ENCODE data around the gene RELN. TPM values are rescaled to one million over a fixed set of nuclear protein-coding genes. Genes with fewer than 3 reads are reported as not detected.
A peak's percentile ranks its signal among the peaks of the same experiment; 100 is the strongest.

Gene RELN
- total RNA-seq, 1 experiment from 2014 or later, result 0.02 TPM

- peak; percentile 27 for DNase-seq (ENCODE audit: low spot score)
Measured at GRCh38 chr7:103718482-103719061, 270.9 kb downstream of the RELN start.

- no peak for DNase-seq (ENCODE audit: low spot score)
Measured at GRCh38 chr7:103717574-103717973, 271.9 kb downstream of the RELN start.

- DNase-seq (ENCODE audit: low spot score), result peak; percentile 35
Measured at GRCh38 chr7:103715376-103716120, 273.9 kb downstream of the RELN start.

GRCh38 chr7:103714376-103714927 is 275.0 kb downstream of the RELN start:
- DNase-seq (ENCODE audit: low spot score), result no peak

- DNase-seq (ENCODE audit: low spot score), result no peak
Measured at GRCh38 chr7:103712991-103713778, 276.3 kb downstream of the RELN start.

- no peak for DNase-seq (ENCODE audit: low spot score)
Measured at GRCh38 chr7:103711413-103711812, 278.0 kb downstream of the RELN start.

- DNase-seq (ENCODE audit: low spot score), result no peak
Measured at GRCh38 chr7:103710247-103710646, 279.2 kb downstream of the RELN start.

GRCh38 chr7:103706805-103707204 is 282.7 kb downstream of the RELN start:
- no peak for DNase-seq (ENCODE audit: low spot score)

GRCh38 chr7:103705542-103705941 is 283.9 kb downstream of the RELN start:
- DNase-seq (ENCODE audit: low spot score), result no peak

GRCh38 chr7:103704701-103705100 is 284.8 kb downstream of the RELN start:
- DNase-seq (ENCODE audit: low spot score), result no peak

- DNase-seq (ENCODE audit: low spot score), result no peak
Measured at GRCh38 chr7:103702982-103703381, 286.5 kb downstream of the RELN start.

- DNase-seq (ENCODE audit: low spot score), result no peak
Measured at GRCh38 chr7:103702454-103702853, 287.0 kb downstream of the RELN start.

- no peak for DNase-seq (ENCODE audit: low spot score)
Measured at GRCh38 chr7:103699032-103699431, 290.4 kb downstream of the RELN start.

- no peak for DNase-seq (ENCODE audit: low spot score)
Measured at GRCh38 chr7:103698064-103698463, 291.4 kb downstream of the RELN start.

GRCh38 chr7:103695521-103695920 is 293.9 kb downstream of the RELN start:
- no peak for DNase-seq (ENCODE audit: low spot score)

- DNase-seq (ENCODE audit: low spot score), result no peak
Measured at GRCh38 chr7:103694304-103694703, 295.2 kb downstream of the RELN start.

GRCh38 chr7:103691291-103691690 is 298.2 kb downstream of the RELN start:
- DNase-seq (ENCODE audit: low spot score), result no peak

GRCh38 chr7:103690242-103690974 is 299.1 kb downstream of the RELN start:
- DNase-seq (ENCODE audit: low spot score), result no peak

GRCh38 chr7:103689255-103689654 is 300.2 kb downstream of the RELN start:
- no peak for DNase-seq (ENCODE audit: low spot score)

- no peak for DNase-seq (ENCODE audit: low spot score)
Measured at GRCh38 chr7:103687951-103688350, 301.5 kb downstream of the RELN start.

- no peak for DNase-seq (ENCODE audit: low spot score)
Measured at GRCh38 chr7:103687272-103687671, 302.2 kb downstream of the RELN start.

- DNase-seq (ENCODE audit: low spot score), result no peak
Measured at GRCh38 chr7:103686763-103687162, 302.7 kb downstream of the RELN start.

All from A172 (cell line).